C4-2B (cell line): ENCODE results near the gene TRIM41.
A peak's percentile ranks its signal among the peaks of the same experiment; 100 is the strongest.

Experiments
- H3K27ac ChIP-seq: fragments of 450-650 bp; 2 replicates; pipeline ENCODE4 v1.5.1; 2017
- ZFX ChIP-seq: fragments of 450-650 bp; IDR thresholded peaks from 2 replicates; pipeline ENCODE4 v1.6.1; 2017
- TF ChIP-seq, protein P1 (sequence below): fragments of 450-650 bp; conservative IDR thresholded peaks from 2 replicates; pipeline ENCODE4 v1.5.1; 2017; ENCODE audit warnings: mild to moderate bottlenecking

TRIM41 gene

DNA sequence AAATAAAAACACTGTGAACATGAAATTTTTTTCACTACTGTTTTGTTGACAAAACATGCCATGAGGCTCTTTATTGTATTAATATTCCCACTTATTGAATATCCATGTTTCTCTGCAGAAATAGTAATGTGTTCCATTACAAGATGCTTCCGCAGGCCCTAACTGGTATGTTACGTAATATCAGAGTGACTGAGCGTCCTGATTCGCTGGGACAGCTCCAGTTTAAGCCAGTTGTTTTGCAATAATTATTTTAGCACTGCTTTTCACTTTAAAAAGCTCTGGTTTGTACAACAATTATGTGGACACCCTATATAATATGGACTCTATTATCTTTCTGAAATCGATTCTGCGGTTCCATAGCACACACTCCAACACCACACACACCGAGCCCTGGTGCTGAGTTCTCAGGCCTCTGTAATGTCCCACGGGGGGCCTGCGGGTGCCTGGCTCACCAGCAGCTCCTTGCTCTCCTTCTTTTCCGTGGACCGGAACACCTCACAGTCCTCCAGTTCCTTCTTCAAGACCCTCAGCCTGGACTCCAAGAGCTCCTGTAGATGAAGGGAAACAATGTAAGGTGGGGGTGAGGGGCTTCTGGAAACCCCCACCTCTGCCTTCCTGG lies 19.9 kb upstream of the TRIM41 start:
- H3K27ac ChIP-seq = no peak overlapping the region
- TF ChIP-seq ZFX = no peak
- TF ChIP-seq, protein P1, sequence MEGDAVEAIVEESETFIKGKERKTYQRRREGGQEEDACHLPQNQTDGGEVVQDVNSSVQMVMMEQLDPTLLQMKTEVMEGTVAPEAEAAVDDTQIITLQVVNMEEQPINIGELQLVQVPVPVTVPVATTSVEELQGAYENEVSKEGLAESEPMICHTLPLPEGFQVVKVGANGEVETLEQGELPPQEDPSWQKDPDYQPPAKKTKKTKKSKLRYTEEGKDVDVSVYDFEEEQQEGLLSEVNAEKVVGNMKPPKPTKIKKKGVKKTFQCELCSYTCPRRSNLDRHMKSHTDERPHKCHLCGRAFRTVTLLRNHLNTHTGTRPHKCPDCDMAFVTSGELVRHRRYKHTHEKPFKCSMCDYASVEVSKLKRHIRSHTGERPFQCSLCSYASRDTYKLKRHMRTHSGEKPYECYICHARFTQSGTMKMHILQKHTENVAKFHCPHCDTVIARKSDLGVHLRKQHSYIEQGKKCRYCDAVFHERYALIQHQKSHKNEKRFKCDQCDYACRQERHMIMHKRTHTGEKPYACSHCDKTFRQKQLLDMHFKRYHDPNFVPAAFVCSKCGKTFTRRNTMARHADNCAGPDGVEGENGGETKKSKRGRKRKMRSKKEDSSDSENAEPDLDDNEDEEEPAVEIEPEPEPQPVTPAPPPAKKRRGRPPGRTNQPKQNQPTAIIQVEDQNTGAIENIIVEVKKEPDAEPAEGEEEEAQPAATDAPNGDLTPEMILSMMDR = no peak

DNA sequence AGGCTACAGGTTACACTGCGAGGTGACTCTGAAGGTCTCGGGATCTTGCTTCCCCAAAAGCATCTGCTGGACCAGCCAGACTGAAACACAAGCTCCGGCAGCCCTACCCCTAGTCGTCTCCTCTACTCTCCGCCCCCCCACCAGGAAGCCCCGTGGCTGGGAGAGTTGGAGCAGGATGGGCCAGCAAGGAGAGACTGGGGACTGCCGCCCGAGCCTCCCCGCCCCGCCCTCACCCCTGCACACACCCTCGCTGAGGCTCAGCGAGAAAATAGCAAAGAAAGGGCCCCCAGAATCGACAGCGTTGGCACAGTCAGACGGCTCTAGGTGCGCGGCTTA lies 19.3 kb upstream of the TRIM41 start:
- no peak for TF ChIP-seq ZFX
- TF ChIP-seq, protein P1 = no peak
- H3K27ac ChIP-seq = no peak overlapping the region

DNA sequence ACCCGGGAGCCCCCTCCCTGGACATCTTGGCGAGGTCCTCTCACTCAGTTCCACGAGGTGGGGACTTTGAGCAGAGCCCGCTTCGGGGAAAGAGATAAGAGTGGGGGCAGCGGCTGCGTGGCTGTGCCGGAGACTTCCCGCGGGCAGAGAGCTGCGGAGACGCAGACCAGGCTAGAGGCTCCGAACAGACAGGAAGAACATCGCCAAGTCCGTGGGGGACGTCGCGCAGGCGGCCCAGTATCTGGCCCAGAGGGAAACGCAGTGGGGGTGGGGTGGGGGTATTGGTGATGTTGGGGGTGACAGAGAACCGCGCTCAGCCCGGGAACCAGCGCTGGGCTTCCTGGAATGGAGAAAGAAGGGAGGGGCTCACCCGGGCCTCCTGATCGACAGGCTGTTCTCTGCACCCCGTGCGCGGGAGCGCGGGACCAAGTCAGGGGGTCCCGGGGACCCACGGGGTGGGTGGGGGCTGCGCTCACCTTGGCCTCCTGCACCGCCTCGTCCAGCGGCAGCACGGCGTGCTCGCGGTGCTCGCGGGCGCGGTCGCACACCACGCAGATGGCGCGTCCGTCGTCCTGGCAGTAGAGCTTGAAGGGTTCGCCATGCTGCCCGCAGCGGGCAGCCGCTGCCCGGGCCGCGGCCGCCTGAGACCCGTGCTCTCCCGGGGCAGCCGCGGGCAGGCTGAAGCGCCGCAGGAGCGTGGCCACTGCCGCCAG lies 18.8 kb upstream of the TRIM41 start:
- no peak for TF ChIP-seq ZFX
- TF ChIP-seq, protein P1 = no peak
- no peak overlapping the region; the same call in 1 of the 2 replicates for H3K27ac ChIP-seq

DNA sequence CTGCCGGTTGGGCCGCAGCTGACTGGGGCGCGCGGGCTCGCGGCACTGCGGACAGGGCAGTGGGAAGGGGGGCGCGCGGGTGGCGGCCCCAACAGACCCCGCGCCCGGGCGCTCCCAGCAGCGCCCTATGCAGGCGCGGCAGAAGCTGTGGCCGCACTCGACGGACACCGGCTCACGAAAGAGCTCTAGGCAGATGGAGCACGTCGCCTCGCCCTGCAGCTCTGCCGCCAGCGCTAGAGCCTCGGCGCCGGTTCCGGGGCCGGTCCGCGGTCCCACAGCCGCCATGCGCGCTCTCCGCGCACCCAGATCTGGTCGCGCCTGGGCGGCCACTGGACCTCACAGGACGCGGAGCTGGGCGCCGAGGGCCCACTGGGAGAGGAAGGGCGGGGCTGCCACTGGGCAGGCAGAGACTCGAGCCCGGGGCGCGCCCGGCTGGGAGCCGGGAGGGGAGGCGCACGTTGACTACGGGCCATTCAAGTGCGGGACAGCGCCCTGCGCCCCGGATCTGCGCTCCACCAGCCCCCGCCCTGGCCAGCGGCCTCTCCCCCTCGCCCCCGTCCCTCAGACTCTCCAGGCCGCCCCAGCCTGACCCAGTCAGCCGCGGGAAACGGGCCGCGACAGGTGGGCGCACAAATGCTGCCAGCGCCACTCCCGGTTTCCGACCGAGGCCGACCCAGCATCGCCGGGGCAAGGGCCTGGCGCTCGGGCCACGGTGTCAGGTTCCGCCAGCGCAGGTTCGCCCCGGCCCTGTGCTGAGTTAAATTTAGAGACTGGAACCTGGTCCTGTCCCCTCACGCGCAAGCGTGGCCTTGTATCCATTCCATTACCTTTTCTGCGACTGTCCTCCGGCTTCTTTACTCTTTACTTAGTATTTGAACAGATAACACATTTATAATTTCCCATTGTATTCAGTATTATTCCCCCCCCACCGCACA lies 18.0 kb upstream of the TRIM41 start, which contains the start of gene TRIM7:
TSS of gene TRIM7 (minus strand) at position 371 of the 935 bp plus-strand sequence. CDS start at position 285, 86 bp downstream.
- no peak within 1 kb of the TSS; the same call in 1 of the 2 replicates for H3K27ac ChIP-seq
- 0 out of 2 replicates have a peak, but pooled peaks have one; percentile 25 for TF ChIP-seq ZFX
- TF ChIP-seq, protein P1 = no peak

DNA sequence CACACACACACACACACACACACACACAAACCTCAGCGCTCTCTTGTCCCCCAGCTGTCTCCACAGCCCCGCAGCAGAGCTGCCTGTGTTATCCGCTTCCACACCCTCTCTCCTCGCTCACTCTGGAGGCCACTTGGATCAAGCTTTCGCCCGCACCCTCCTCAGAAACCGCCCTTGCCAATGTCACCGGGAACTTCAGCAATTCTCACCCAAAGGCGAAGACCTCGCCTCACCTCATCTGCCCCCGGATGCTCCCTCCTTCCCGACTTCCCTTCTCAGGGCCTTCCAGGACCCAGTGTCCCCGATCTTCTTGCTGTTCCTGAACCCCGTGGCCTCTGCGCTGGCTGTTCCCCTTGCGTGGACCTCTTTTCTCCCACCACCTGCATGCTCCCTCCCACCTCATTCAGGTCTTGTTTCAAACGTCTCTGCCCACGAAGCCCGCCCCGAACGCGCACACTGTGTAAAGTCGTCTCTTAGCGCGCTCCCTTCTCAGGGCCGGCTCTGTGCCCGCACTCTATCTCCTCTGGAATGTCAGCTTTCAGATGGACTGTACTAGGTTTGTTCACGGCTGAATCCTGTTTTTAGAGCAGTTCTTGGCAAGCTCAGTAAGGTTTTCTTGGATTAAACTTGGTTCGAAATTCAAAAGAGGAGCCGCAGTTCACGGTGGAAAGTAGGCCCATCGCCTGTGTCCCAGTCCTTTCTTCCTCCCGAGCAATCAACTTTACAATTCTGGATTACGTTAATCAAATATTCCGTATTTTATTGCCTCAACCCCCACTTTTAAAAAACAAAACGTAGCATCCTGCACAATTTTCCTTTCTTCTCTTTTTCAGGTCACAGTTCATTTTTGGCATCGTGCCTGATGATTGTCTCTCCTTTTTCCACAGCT lies 17.1 kb upstream of the TRIM41 start:
- TF ChIP-seq, protein P1 = no peak
- TF ChIP-seq ZFX = no peak
- no peak overlapping the region; the same call in 1 of the 2 replicates for H3K27ac ChIP-seq

DNA sequence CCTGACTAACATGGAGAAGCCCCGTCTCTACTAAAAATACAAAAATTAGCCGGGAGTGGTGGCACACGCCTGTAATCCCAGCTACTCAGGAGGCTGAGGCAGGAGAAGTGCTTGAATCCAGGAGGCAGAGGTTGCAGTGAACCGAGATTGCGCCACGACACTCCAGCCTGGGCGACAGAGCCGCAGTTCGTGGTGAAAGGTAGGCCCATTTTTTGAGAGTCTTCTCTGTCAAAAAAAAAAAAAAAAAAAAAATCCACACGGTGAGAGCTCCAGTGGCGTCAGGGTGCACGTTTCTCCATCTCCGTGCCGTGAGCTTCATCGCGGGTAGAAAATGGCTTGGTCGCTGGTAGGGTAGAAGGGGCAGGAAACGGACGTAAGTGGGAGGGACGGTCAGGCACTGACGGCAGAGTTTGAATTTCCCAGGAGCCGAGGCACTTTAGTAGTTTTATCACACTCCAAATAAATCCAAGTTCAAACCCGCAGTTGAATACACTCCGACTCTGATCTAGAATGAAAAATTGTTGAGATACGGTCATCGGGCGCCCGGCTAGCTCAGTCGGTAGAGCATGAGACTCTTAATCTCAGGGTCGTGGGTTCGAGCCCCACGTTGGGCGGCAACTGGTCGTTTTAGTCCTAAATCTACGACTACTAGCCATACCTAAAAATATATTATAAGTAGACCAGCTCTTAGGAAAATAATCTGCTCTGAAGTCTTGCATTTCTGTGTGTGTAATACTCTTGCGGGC lies 15.7 kb upstream of the TRIM41 start:
- H3K27ac ChIP-seq = peak overlapping the region; percentile 77
- TF ChIP-seq, protein P1 = no peak
- no peak for TF ChIP-seq ZFX
